Glomerular visceral epithelial cell (primary cell): ENCODE data around the gene C7orf33.

Experiments used
- DNase-seq: peaks from one replicate; pipeline ENCODE4 v3.0.0-alpha.2; 2016; ENCODE audit errors: extremely low spot score

C7orf33 gene

DNA sequence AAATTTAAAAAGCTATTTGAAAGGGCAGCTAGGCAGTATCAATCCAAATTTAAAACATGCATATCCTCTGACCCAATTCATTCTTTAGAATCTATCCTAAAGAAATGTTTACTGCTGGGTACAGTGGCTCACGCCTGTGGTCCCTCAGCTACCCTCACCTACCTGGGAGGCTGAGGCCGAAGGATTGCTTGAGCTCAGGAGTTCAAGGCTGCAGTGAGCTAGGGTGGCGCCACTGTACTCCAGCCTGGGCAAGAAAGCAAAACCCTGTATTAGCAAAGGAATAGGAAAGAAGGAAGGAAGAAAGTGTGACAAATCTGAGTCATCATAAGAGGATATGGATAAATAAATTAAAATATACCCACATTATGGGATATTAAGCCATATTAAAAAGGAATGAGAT is 36.3 kb downstream of the C7orf33 start:
- DNase-seq: no peak

- DNase-seq: no peak
These were observed 37.4 kb downstream of the C7orf33 start for GRCh38 chr7:148628011-148628410.

- no peak for DNase-seq
These were observed 39.5 kb downstream of the C7orf33 start for GRCh38 chr7:148630078-148630477.

DNA sequence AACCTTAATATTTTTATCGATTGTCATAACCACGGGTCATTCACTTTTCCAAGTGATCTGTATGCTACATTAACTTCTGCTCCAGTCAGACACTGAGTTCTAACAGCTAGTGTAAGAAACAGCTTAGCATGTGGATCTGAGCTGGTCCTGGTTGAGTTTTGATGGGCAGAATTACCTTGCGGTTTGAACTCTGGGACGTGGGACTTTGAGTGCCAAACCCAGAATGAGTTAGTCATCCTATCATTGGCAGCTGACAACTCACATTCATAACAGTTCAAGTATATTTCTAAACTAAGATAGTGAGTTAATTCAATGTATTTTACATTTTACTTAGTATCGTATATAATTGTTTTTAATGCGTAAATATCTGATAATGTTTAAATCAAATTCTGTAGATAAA is 43.2 kb downstream of the C7orf33 start:
- no peak for DNase-seq

DNA sequence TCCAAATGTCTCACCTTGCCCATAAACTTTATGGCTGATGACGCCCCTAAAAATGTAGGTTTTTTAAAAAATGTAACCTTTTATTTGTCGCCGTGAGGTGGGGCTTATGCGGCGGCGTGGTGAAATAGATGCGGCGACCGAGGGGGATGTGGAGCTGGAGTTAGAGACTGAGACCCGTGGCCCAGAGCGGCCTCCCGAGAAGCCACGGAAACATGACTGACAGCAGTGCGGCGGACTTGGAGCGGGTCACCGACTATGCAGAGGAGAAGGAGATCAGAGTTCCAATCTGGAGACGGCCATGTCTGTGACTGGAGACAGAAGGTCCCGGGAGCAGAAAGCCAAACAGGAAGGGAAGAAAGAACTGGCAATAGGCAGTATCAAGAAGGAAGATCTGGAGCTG is 46.5 kb downstream of the C7orf33 start:
- no peak for DNase-seq

DNA sequence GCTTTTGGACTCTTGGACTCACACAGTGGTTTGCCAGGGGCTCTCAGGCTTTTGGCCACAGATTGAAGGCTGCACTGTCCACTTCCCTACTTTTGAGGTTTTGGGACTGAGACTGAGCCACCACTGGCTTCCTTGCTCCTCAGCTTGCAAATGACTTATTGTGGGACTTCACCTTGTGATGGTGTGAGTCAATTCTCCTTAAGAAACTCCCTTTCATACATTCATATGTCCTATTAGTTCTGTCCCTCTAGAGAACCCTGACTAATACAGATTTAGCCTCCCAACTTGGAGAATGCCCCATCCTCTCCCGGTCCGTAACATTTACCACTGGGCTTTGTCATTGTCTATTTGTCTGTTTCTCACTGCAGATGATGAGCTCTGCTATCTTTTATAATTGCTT is 55.3 kb downstream of the C7orf33 start:
- DNase-seq: no peak

DNA sequence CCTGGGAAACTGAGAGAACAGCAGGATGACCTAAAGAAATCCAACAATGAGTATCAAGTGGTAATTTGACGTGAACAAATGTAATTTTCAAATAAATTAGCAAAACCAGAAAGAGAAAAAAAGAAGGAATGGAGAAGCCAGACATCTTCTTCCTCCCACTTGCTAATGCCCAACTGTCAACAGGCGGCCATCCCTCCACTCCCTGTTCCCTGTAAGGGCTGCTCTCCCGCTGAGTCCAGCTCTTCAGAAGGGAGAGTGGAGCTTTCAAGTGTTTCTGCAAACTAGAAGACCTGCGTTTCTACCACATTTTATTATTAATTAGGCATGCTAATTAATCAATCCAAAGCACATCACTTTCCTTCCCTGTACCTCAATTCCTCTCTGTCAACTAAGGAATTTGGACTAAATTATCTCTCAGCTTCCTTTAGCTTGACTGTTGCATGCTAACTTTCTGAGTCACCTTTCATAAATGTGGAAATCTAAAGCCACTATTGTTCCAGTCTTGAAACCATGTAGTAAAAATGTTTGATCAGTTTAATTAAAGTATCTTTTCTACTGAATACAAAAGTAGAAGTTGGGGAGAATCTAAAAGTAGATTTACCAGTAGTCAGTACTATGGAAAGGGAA is 59.8 kb downstream of the C7orf33 start:
- no peak for DNase-seq

DNA sequence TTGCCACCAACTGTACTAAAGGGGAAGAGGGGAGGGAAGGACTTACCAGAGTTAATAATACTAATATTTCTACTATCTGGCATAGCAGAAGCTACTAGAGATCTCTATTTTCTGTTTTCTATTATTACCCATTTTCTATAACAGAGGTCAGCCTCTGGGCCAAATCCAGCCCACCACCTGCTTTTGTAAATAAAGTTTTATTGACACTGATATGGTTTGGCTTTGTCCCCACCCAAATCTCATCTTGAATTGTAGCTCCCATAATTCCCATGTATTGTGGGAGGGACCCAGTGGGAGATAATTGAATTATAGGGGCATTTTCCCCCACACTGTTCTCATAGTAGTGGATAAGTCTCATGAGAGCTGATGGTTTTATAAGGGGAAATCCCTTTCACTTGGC is 62.2 kb downstream of the C7orf33 start:
- no peak for DNase-seq

DNA sequence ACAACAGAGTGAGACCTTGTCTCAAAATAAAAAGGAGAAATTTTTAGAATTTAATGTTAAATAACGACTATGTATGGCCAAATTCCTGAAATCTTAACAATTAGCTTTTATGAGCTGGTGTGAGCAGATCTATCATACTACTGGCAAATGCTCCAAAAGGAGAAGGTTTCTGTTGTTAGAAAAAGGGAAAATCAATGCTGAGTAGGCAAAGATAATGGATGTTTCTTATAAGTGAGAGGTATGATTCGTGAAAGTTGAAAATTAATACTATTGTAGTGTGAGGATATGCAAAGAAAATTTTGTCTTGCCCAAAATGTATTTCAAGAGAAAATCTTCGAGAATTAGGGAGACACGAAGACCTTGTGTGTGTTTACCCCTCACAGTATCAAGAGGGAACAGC is 67.4 kb downstream of the C7orf33 start:
- no peak for DNase-seq

DNA sequence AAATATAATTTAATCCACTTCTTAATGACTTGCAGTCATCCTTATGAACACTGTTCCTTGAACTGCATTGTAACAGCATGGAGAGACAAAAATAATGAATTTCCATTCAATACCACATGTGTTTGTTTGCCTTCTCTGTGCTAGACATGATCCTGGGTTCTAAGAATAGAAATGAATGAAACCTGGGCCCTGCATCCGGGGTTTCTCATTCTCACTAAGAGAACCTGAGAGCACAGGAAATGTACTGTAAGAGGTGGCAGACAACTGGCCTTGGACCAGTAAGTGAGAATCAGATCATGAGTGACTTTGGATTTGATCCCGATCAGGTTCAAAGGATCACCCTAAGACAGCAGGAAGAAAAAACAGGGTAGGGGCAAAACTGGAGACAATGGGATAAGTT is 70.9 kb downstream of the C7orf33 start:
- DNase-seq: no peak

DNA sequence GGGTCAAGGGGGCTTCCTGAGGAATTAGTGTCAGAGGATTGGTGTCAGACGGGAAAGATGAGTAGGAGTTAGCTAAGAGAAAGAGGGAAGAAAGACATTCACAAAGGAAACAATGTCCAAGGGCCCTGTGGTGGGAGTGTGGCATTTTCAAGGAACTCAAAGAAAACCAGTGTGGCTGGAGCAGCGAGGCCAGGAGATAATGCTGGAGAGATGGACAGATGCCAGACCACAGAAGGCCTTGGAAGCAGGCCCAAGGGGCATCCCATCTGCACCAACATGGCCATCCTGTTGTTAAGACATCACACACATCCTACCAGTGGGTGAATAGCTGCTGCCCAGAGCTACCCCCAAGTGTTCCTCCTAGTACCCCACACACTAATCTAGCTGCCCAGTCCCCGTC is 72.1 kb downstream of the C7orf33 start:
- DNase-seq: peak; percentile 54

DNA sequence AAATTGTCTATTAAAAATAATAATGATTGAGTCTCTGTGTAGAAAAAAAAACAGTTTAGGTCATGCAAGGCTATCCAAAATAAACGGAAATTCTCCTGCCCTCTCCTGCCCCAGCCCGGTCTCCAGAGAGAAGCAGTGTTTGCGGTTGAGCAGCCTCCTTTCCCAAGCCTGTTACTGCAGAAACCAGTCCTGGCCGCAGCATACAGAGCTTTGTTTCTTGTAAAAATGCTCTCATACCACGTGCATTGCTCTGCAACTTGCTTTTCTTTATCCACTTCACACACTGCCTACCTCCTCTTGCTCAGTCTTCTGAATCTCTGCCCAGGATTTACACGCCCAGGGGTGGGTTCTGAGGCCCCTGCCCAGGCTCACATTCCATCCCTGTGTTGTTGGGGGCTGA is 73.8 kb downstream of the C7orf33 start:
- no peak for DNase-seq

GRCh38 chr7:148665221-148665620 is 74.7 kb downstream of the C7orf33 start:
- no peak for DNase-seq
